ENCODE measurements around the gene DDX27.
"Not testable (repeated sequence)": the region's sequence is repeated elsewhere in the genome, so short reads cannot be mapped to it uniquely, and the experiment has no call there.

The DDX27 gene

GRCh38 chr20:49219091-49219923 is at the start of gene DDX27:
TSS of gene DDX27 (plus strand) at chr20:49219416. CDS start at chr20:49219449, 33 bp downstream.
- peak; percentile 98 for DNase-seq (ENCODE audit: low spot score)

GRCh38 chr20:49169547-49169946 is 49.7 kb upstream of the DDX27 start:
- DNase-seq (ENCODE audit: low spot score) = no peak

GRCh38 chr20:49170714-49171113 is 48.5 kb upstream of the DDX27 start:
- DNase-seq (ENCODE audit: low spot score) = no peak

GRCh38 chr20:49171909-49172308 is 47.3 kb upstream of the DDX27 start:
- DNase-seq (ENCODE audit: low spot score) = no peak

- no peak for DNase-seq (ENCODE audit: low spot score)
Observed at GRCh38 chr20:49172413-49172812, 46.8 kb upstream of the DDX27 start.

GRCh38 chr20:49174183-49174582 is 45.0 kb upstream of the DDX27 start:
- no peak for DNase-seq (ENCODE audit: low spot score)

- DNase-seq (ENCODE audit: low spot score) = no peak
Observed at GRCh38 chr20:49179368-49180277, 39.6 kb upstream of the DDX27 start.

- DNase-seq (ENCODE audit: low spot score) = no peak
Observed at GRCh38 chr20:49181265-49181877, 37.8 kb upstream of the DDX27 start.

GRCh38 chr20:49183444-49183843 is 35.8 kb upstream of the DDX27 start:
- no peak for DNase-seq (ENCODE audit: low spot score)

GRCh38 chr20:49184084-49184501 is 35.1 kb upstream of the DDX27 start:
- DNase-seq (ENCODE audit: low spot score) = not testable (repeated sequence)

- DNase-seq (ENCODE audit: low spot score) = no peak
Observed at GRCh38 chr20:49184691-49185070, 34.5 kb upstream of the DDX27 start.

- DNase-seq (ENCODE audit: low spot score) = no peak
Observed at GRCh38 chr20:49185071-49185761, 34.0 kb upstream of the DDX27 start.

GRCh38 chr20:49186535-49187329 is 32.5 kb upstream of the DDX27 start:
- peak; percentile 65 for DNase-seq (ENCODE audit: low spot score)

GRCh38 chr20:49187330-49187850 is 31.8 kb upstream of the DDX27 start:
- DNase-seq (ENCODE audit: low spot score) = no peak

GRCh38 chr20:49187851-49188641 is 31.2 kb upstream of the DDX27 start, which contains the start of gene STAU1:
TSS of gene STAU1 (minus strand) at chr20:49188334. CDS start at chr20:49166201, 22,133 bp downstream.
- DNase-seq (ENCODE audit: low spot score) = peak; percentile 99

GRCh38 chr20:49192944-49193518 is 26.2 kb upstream of the DDX27 start:
- not testable (repeated sequence) for DNase-seq (ENCODE audit: low spot score)

GRCh38 chr20:49199729-49200293 is 19.4 kb upstream of the DDX27 start:
- no peak for DNase-seq (ENCODE audit: low spot score)

- no peak for DNase-seq (ENCODE audit: low spot score)
Observed at GRCh38 chr20:49203011-49203410, 16.2 kb upstream of the DDX27 start.

GRCh38 chr20:49203746-49204145 is 15.5 kb upstream of the DDX27 start:
- no peak for DNase-seq (ENCODE audit: low spot score)
